NOMO-1 (cell line): ENCODE data around the gene INSRR.

ENCODE experiments used
- DNase-seq, 2 experiments: peaks; one replicate each; lab custom pipeline; 2025; ENCODE audit not compliant: unreplicated experiment in 2 of 2; lab: John Stamatoyannopoulos, UW

The INSRR gene

GRCh38 chr1:156894711-156895454, 36.0 kb upstream of the INSRR start:
- DNase-seq, result no peak

DNA sequence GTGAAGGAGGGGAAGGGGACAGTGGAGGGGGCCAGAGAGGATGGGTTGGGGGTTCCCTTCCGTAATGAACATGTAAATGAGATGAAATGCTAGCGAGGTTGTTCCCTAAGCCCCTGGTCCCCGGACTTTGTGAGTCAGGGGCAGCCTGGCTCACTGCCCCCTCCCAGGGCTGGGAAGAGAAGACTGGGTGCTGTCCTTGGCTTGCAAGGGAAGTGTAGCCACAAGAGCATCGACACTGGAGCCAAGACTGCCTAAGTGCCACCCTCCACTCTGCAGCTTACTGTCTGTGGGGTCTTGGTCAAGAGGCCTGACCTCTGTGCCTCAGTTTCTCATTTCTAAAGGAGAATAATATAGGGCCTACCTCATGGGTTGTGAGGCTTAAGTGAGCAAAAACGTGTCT, 35.1 kb upstream of the INSRR start:
- DNase-seq, result no peak

DNA sequence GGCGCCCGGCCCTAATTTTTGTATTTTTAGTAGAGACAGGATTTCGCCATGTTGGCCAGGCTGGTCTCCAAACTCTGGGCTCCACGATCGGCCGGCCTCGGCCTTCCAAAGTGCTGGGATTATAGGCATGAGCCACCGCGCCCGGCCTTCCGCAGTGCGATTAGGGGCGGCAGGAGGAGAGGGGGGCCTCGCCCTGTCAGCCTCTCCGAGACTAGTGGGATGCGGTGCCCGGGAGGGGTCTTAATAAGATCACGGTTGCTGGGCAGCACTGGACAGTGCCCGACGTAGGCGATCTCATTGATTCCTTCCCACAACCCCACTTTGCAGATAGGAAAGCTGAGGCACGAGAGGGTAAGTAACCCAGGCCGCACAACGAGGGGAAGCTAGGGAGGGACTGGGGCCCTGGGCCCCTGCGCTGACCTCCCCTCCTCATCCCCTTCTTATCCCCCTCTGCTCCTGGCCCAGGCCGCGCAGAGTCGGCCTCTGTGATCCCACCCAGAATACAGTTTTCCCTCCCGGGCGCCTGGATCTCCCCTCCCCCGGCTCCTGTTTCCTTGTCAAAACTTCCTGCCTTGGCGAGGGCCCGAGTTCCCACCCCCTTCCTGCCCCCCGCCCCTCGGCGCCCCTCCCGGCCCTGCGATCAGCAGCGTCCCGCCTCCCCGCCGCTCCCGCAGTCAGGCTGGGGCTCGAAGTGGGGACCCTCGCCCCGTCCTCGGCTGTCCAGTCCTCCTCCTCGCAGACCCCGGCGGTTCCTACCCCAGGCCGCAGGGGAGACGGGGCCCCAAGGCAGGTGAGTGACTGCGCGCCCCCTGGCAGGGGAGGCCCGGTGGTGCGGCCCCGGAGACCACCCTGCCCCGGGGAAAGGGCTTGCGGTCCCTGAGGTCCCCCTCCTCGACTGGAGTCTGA, 34.4 kb upstream of the INSRR start, which contains the start of gene PEAR1:
Gene PEAR1, plus strand, starts transcription at position 671 of the 906 bp plus-strand sequence. CDS start 10,209 bp downstream, outside the sequence.
- DNase-seq, result no peak

GRCh38 chr1:156892190-156893047, 33.5 kb upstream of the INSRR start:
- peak; percentile 81 to 83 for DNase-seq

- DNase-seq, result peak; percentile 50 to 58
Observed at GRCh38 chr1:156889802-156890580, 31.1 kb upstream of the INSRR start.

- no peak for DNase-seq
Observed at GRCh38 chr1:156887734-156888133, 28.8 kb upstream of the INSRR start.

DNA sequence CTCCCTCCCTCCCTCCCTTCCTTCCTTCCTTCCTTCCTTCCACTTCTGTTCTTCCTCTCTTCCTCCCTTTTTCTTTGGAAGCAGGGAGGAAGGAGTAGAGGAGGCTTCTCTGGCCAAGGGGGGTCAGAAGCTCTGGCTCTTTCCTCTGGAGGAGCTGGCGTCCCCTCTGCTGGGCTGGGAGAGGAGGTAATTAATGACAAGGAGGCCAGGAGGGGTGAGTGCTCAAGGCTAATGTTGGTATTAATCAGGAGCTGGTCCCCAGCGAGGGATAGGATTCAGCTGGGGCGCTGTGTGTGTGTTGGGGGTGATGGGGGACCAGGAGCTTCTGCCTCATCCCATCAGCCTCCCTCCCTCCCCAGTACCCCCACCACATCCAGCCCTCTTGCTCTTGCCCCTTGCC, 28.4 kb upstream of the INSRR start:
- DNase-seq, result no peak

DNA sequence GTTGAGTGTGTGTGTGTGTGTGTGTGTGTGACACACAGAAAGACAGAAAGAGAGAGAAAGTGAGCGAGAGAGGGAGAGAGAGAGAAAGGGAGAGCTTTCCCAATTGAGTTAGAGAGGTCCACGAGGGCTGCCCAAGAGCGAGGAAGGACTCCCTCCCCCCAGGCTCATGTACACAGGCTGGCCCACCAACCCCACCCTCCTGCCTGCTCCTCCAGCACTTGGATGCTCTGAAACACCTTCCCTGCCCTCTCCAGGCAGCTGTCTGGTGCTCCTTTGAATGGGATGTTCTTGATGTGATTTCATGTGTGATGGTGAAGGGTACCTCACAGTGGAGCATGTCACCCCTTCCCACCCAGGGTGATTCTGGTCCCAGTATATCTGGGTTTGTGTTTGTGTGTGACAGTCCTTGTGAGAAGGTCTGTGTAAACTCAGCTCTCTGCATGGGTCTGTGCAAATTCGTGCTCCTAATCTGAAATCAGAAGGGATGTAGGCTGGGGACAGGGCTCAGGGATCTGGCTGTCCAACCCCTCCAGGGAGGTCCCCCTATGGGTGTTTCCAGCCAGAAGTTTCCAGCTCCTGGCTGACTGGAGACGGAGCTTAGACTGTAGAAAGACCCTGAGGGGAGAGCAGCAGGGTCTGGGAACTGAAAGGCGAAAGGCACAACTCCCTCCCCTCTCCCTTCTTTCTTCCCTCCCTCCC, 27.8 kb upstream of the INSRR start:
- no peak for DNase-seq

- no peak for DNase-seq
Observed at GRCh38 chr1:156885880-156886355, 27.0 kb upstream of the INSRR start.

GRCh38 chr1:156885314-156885713, 26.4 kb upstream of the INSRR start:
- DNase-seq, result no peak

DNA sequence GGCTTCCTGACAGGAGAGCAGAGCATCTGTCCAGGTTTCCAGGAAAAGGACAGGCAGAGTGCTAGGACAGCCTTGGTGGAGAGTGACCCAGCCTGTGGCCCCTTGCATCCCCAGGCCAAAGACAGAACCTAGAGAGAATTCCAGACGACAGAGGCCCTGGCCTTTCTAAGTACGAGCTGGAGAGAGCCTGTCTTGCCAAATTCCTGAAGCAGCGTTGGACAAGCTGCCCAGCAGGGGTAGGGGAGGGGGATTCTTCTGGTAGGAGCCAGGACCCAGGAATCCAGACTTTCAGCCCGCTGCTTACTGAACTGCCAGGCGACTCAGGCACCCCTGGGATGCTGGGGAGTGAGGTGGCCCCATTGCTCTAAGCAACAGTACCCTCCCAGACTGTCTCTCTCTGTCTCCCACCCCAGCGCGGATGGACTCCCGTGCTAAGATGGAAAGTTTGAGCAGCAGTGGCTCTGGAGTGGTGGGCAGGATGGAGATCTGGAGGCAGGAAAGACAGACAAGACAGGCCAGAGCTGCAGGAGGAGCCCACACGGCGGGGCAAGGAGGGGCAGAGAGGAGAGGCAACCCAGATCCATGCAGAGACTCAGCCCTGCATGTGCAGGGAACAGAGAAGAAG, 25.8 kb upstream of the INSRR start:
- DNase-seq, result no peak

GRCh38 chr1:156883919-156884318, 25.0 kb upstream of the INSRR start:
- no peak for DNase-seq

DNA sequence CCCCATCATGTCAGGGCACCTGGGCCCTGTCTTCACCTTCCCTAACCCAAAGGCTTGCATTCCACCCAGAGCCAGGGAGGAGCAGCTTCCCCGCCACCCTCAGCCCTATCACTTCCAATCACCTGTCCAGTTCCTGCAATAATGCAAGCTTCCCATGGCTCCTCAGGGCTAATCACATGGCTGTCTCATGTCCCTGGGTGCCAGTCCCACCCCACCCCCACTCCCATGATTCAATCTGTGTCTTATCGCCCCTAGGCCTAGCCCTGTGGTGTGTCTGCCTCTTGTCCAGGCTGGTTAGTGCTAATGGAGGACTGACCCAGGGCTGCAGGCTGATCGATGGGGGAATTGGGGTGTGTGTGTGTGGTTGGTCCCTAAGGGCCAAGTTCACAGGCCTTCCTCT, 23.6 kb upstream of the INSRR start:
- no peak for DNase-seq

DNA sequence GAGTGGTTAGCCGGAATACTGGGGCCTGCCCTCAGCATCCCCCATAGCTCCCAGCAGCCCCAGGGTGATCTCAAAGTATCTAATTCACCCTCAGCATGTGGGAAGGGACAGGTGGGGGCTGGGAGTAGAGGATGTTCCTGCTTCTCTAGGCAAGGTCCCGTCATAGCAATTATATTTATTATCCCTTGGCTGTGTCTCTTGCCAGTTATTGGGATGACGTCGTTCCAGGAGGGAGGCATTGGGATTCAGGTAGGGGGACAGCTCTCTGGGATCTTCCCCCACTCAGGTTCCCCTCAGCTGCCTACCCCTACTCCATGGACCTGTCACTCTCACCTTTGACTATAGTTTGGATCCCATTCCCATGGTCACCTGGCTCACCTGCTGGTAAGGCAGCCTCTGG, 22.7 kb upstream of the INSRR start:
- DNase-seq, result no peak

GRCh38 chr1:156881101-156881500, 22.2 kb upstream of the INSRR start:
- DNase-seq, result no peak

DNA sequence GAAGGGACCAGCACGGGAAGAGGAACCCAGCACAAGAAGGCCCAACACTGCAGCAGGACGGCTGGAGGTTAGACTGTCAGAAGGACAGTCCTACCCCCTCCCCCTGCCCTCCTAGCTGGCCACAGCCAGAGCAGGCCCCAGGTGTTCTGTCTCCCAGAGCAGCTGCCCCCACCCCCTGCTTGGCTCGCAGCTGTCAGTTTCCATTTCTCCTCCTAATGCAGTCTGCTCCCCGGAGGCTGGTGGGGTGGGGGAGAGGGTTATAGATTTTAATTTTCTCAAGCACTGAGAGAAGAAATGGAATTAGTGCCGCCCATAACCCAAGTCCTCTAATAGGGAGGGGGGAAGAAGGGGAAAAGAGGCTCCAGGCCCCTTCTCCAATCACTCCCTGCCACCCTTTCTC, 21.6 kb upstream of the INSRR start:
- no peak for DNase-seq

DNA sequence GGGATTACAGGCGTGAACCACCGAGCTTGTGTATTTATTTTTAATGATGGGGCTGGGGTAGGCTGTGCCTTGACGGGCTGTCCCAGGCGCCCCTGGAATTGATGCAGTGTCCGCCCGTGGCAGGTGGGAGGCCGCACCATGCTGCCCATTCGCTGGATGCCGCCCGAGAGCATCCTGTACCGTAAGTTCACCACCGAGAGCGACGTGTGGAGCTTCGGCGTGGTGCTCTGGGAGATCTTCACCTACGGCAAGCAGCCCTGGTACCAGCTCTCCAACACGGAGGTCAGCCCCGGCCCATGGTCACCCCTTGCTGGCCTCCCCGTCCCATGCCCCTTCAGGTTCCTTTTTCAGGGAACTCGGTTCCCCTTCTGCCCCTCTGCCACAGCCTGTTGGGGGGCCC, 21.0 kb upstream of the INSRR start:
- no peak for DNase-seq

GRCh38 chr1:156877433-156878170, 18.7 kb upstream of the INSRR start:
- no peak for DNase-seq
